Neuronal stem cell (in vitro differentiated cells): ENCODE data around the gene ARHGEF9.

Experiments
- DNase-seq: peaks from one replicate; pipeline ENCODE4 v3.0.0-alpha.2; 2013; ENCODE audit warnings: low spot score
- H2AFZ ChIP-seq: one replicate; pipeline ENCODE4 v1.6.1; 2013; ENCODE audit warnings: mild to moderate bottlenecking, low read length, inconsistent platforms
- H2AK5ac ChIP-seq: 2 replicates; pipeline ENCODE4 v1.6.1; 2013; ENCODE audit warnings: low read depth, mild to moderate bottlenecking, inconsistent platforms, low read length, moderate library complexity, mixed read lengths
- H2BK120ac ChIP-seq: 2 replicates; pipeline ENCODE4 v1.6.1; 2013; ENCODE audit warnings: low read depth, mild to moderate bottlenecking, inconsistent platforms, low read length, moderate library complexity, mixed read lengths
- H2BK12ac ChIP-seq: one replicate; pipeline ENCODE4 v1.6.1; 2013; ENCODE audit warnings: low read length, inconsistent platforms
- H2BK15ac ChIP-seq: 2 replicates; pipeline ENCODE4 v1.6.1; 2013; ENCODE audit warnings: mild to moderate bottlenecking, low read length, inconsistent platforms, mixed read lengths
- H2BK5ac ChIP-seq: one replicate; pipeline ENCODE4 v1.6.1; 2013; ENCODE audit warnings: inconsistent platforms, mild to moderate bottlenecking, low read length, moderate library complexity
- H3K14ac ChIP-seq: one replicate; pipeline ENCODE4 v1.6.1; 2013; ENCODE audit warnings: low read length, inconsistent platforms
- H3K18ac ChIP-seq: 2 replicates; pipeline ENCODE4 v1.6.1; 2013; ENCODE audit warnings: low read length, inconsistent platforms
- H3K23ac ChIP-seq: 2 replicates; pipeline ENCODE4 v1.6.1; 2013; ENCODE audit warnings: low read depth, mild to moderate bottlenecking, mixed read lengths, low read length, inconsistent platforms; ENCODE audit not compliant: poor library complexity
- H3K27ac ChIP-seq: replicated peaks from 3 replicates; pipeline ENCODE4 v1.5.1; 2013; ENCODE audit warnings: low read length, inconsistent platforms
- H3K27me3 ChIP-seq, 3 experiments: 2 replicates each; pipeline ENCODE4 v1.6.1; 2013; ENCODE audit warnings: low read length in 3 of 3, mild to moderate bottlenecking in 2 of 3, inconsistent platforms in 1 of 3, low read depth in 1 of 3, mixed read lengths in 1 of 3, moderate library complexity in 1 of 3; ENCODE audit not compliant: control insufficient read depth in 3 of 3, insufficient read depth in 3 of 3
- H3K36me3 ChIP-seq, 2 donors: replicated peaks in 1 of 2; 2 replicates each; pipeline ENCODE4 v1.6.1; 2013; ENCODE audit warnings: low read length in 2 of 2; ENCODE audit not compliant: control insufficient read depth in 2 of 2, insufficient read depth in 2 of 2
- H3K4ac ChIP-seq: 2 replicates; pipeline ENCODE4 v1.6.1; 2013; ENCODE audit warnings: inconsistent platforms, mild to moderate bottlenecking, low read length, moderate library complexity
- H3K4me1 ChIP-seq, 2 donors: 1 replicate in 1 of 2; 2 replicates in 1 of 2; pipeline ENCODE4 v1.6.1; 2013; ENCODE audit warnings: low read length in 2 of 2, low read depth in 1 of 2; ENCODE audit not compliant: control insufficient read depth in 2 of 2, insufficient read depth in 1 of 2
- H3K4me2 ChIP-seq: one replicate; pipeline ENCODE4 v1.6.1; 2013; ENCODE audit warnings: mild to moderate bottlenecking, low read length, inconsistent platforms; ENCODE audit not compliant: insufficient read depth, poor library complexity, severe bottlenecking
- H3K4me3 ChIP-seq, 2 donors: 2 replicates each; pipeline ENCODE4 v1.5.1; 2013; ENCODE audit warnings: low read length in 2 of 2, mild to moderate bottlenecking in 2 of 2, inconsistent platforms in 1 of 2, moderate library complexity in 1 of 2
- H3K79me1 ChIP-seq: one replicate; pipeline ENCODE4 v1.6.1; 2013; ENCODE audit warnings: low read depth, mild to moderate bottlenecking, inconsistent platforms, low read length, moderate library complexity
- H3K9ac ChIP-seq: one replicate; pipeline ENCODE4 v1.6.1; 2013; ENCODE audit warnings: mild to moderate bottlenecking, low read depth, low read length, inconsistent platforms; ENCODE audit not compliant: poor library complexity
- H3K9me3 ChIP-seq, 2 donors: replicated peaks in 1 of 2; 2 replicates each; pipeline versions ENCODE3 to v1.6.1; 2013; ENCODE audit warnings: low read length in 2 of 2, mild to moderate bottlenecking in 2 of 2, inconsistent platforms in 1 of 2, low read depth in 1 of 2, mixed read lengths in 1 of 2, moderate library complexity in 1 of 2; ENCODE audit not compliant: control insufficient read depth in 2 of 2, insufficient read depth in 1 of 2
- H4K8ac ChIP-seq: one replicate; pipeline ENCODE4 v1.6.1; 2013; ENCODE audit warnings: low read depth, mild to moderate bottlenecking, inconsistent platforms, low read length, moderate library complexity
- H4K91ac ChIP-seq: one replicate; pipeline ENCODE4 v1.6.1; 2013; ENCODE audit warnings: low read length, low read depth, mild to moderate bottlenecking, inconsistent platforms; ENCODE audit not compliant: poor library complexity
- WGBS, 2 donors: extraction: QIAGEN DNeasy Blood & Tissue Kit; methylation state at CpG; one replicate each; pipeline ENCODE4 v1.1.7; 2013; ENCODE audit warnings: missing lambda C conversion rate in 2 of 2, mixed read lengths in 1 of 2; ENCODE audit not compliant: insufficient read length in 2 of 2, insufficient replicate concordance in 1 of 2; ENCODE audit errors: extremely low coverage in 2 of 2; 5-methylcytosine and 5-hydroxymethylcytosine counted together

Gene ARHGEF9

GRCh38 chrX:63755892-63756291 is 29.1 kb downstream of the ARHGEF9 start:
- Histone ChIP-seq H3K4me3 (peak overlapping the region in 1 of 2 donors; percentile 38), H3K9ac (no peak overlapping the region), H3K27me3 (peaks cover 0 to 2% (median 0%) of the 10 kb centered on the region in 3 experiments), H2AK5ac (no peak overlapping the region), H2BK5ac (no peak overlapping the region), H3K4me2 (peak overlapping the region; percentile 33), H3K4me1 (peaks cover 8 to 16% of the 10 kb centered on the region in 2 donors), H3K27ac (peak overlapping the region; percentile 92), H4K8ac (no peak overlapping the region), H3K23ac (no peak overlapping the region), H3K14ac (no peak overlapping the region), H3K4ac (no peak overlapping the region), H2BK15ac (no peak overlapping the region), H2AFZ (peak overlapping the region; percentile 52), H3K9me3 (no peaks in the 10 kb centered on the region), H3K36me3 (no peaks in the 10 kb centered on the region), H2BK120ac (no peak overlapping the region), H4K91ac (no peak overlapping the region), H3K79me1 (no peaks in the 10 kb centered on the region), H3K18ac (no peak overlapping the region), H2BK12ac (no peak overlapping the region)
- WGBS, 2 donors = no CpG with 5 or more reads among the region's 1 CpG
- DNase-seq = no peak

DNA sequence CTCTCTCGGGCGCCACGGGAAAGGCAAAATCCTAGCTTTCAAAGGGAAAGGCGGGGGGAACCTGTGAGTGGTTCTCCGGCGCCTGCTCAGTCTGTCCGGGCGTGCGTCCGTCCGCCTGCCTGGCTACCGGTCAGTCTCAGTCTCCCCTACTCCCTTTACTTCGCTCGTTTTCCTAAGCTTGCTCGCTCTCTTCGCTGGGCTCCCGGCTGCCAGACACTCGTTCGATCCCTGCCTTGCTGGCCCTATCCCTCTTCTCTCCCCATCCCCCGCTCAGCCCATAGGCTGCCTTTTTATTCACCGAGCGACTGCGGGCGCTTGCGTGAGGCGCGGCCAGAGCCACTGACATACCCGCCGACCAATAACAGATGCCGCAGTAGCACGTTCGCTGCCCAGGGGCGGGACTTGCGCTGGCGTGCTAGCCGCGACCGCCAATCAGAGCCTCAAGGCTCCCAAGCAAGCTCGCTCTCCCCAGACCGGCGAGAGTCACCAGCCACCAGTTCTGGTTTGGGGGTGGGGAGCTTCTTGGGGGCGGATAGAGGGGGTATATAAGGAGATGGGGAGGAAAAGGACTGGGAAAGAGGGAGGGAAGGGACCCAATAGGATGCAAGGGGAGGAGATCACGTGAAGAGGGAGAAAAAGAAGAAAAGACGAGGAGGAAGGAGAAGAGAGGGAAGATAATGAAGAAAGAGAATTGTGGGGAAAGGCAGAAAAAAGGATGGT is 30.0 kb downstream of the ARHGEF9 start:
- Histone ChIP-seq H3K4me2 (peak overlapping the region; percentile 39), H2BK12ac (no peak overlapping the region), H2AK5ac (no peak overlapping the region), H3K36me3 (no peaks in the 10 kb centered on the region), H3K79me1 (no peaks in the 10 kb centered on the region), H3K23ac (no peak overlapping the region), H4K8ac (no peak overlapping the region), H2BK15ac (no peak overlapping the region), H3K4me3 (peak overlapping the region; percentile 85 to 94), H4K91ac (no peak overlapping the region), H3K27me3 (peaks cover 0 to 2% (median 0%) of the 10 kb centered on the region in 3 experiments), H3K14ac (no peak overlapping the region), H2BK120ac (no peak overlapping the region), H3K27ac (peak overlapping the region; percentile 98), H2AFZ (peak overlapping the region; percentile 78), H3K18ac (peak overlapping the region; percentile 57), H2BK5ac (no peak overlapping the region), H3K4ac (no peak overlapping the region), H3K9me3 (no peaks in the 10 kb centered on the region), H3K9ac (peak overlapping the region; percentile 80), H3K4me1 (peaks cover 13 to 19% of the 10 kb centered on the region in 2 donors)
- no CpG with 5 or more reads among the region's 44 CpGs for WGBS, 2 donors
- DNase-seq = peak; percentile 80

DNA sequence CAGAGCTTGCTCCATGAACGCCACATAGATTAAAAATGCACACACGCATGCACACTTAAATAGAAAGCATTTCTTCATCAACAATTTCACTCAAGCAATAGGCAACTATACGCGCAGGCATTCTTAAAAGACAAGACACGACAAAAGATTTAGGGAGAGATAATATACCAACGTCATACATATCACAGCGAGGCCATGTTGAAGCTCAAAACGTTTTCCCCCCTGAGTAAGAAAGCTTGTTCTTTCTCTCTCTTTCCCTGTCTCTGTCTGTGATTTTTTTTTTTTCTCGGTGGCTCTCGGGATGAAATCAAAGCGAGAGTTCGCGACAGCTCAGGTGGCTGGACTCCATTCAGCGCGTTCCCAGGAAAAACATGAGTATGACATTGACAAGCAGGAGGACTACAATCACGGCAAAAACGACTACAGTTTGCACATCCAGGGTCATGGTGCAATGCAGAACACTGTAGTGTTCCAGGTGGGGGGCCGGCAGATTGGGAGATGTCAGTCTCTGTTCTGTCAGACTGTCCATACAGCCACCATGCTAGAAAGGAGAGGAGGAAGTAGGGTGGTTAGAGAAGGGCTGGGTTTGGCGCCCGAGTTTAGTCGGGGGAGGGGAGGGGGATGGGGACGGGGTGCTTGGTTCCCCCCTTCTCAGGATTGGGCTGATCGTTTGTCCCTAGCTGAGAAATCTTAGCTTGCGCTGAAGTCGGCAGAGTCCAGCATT is 30.7 kb downstream of the ARHGEF9 start:
- H3K36me3 ChIP-seq = no peaks in the 10 kb centered on the region
- peak overlapping the region; percentile 77 for H3K18ac ChIP-seq
- H3K4me1 ChIP-seq = peaks cover 15 to 19% of the 10 kb centered on the region in 2 donors
- no peak overlapping the region for H3K23ac ChIP-seq
- peak overlapping the region; percentile 85 to 94 for H3K4me3 ChIP-seq
- H3K79me1 ChIP-seq = peaks cover 2% of the 10 kb centered on the region
- H4K91ac ChIP-seq = no peak overlapping the region
- no peak overlapping the region for H2BK15ac ChIP-seq
- DNase-seq = no peak
- H2BK5ac ChIP-seq = no peak overlapping the region
- H3K27me3 ChIP-seq = peaks cover 0 to 2% (median 0%) of the 10 kb centered on the region in 3 experiments
- H2BK12ac ChIP-seq = no peak overlapping the region
- no peak overlapping the region for H3K14ac ChIP-seq
- peak overlapping the region; percentile 78 for H2AFZ ChIP-seq
- H2BK120ac ChIP-seq = no peak overlapping the region
- H3K4ac ChIP-seq = no peak overlapping the region
- peak overlapping the region; percentile 80 for H3K9ac ChIP-seq
- no peak overlapping the region for H4K8ac ChIP-seq
- no peak overlapping the region for H2AK5ac ChIP-seq
- peak overlapping the region; percentile 98 for H3K27ac ChIP-seq
- WGBS, 2 donors = no CpG with 5 or more reads among the region's 25 CpGs
- H3K4me2 ChIP-seq = peak overlapping the region; percentile 39
- H3K9me3 ChIP-seq = no peaks in the 10 kb centered on the region

DNA sequence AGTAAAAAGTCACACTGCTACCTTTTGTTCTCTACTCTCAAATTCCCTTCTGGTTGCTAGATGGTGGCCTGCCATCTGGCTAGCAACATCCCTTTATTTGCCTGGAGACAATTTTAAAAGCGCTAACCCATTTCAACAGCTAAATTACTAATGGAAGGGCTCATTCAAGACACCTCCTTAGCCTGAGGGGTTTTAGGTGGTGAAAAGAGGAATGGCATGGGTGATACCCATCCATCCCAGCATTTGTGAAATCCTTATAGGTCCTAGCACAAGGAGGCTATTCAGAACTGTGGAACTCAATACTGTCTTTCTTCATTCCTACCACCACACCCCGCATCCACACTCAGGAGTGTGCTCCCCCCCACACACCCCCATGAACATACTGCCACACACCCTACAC is 33.5 kb downstream of the ARHGEF9 start:
- Histone ChIP-seq H3K23ac (no peak overlapping the region), H2AFZ (no peak overlapping the region), H3K14ac (no peak overlapping the region), H3K27ac (peak overlapping the region; percentile 83), H2BK120ac (no peak overlapping the region), H3K4me1 (peaks cover 17 to 19% of the 10 kb centered on the region in 2 donors), H3K4ac (no peak overlapping the region), H3K4me2 (no peak overlapping the region), H3K79me1 (peaks cover 3% of the 10 kb centered on the region), H3K18ac (no peak overlapping the region), H3K4me3 (no peak overlapping the region), H2BK15ac (no peak overlapping the region), H3K9ac (no peak overlapping the region), H2BK5ac (no peak overlapping the region), H3K36me3 (no peaks in the 10 kb centered on the region), H2AK5ac (no peak overlapping the region), H3K9me3 (no peaks in the 10 kb centered on the region), H4K91ac (no peak overlapping the region), H4K8ac (no peak overlapping the region), H2BK12ac (no peak overlapping the region), H3K27me3 (no peaks in the 10 kb centered on the region)
- no peak for DNase-seq
- no CpG with 5 or more reads among the region's 2 CpGs for WGBS, 2 donors
